GM21576 (cell line): ENCODE data around the gene FBXL13.
"Not testable (repeated sequence)": the region's sequence is repeated elsewhere in the genome, so short reads cannot be mapped to it uniquely, and the experiment has no call there.

ENCODE experiments used
- ATAC-seq: cut with Tn5 transposase; IDR thresholded peaks from one replicate; pipeline ENCODE4 v1.9.1; 2021; ENCODE audit warnings: mild to moderate bottlenecking, moderate library complexity; ENCODE audit not compliant: unreplicated experiment

Gene FBXL13

DNA sequence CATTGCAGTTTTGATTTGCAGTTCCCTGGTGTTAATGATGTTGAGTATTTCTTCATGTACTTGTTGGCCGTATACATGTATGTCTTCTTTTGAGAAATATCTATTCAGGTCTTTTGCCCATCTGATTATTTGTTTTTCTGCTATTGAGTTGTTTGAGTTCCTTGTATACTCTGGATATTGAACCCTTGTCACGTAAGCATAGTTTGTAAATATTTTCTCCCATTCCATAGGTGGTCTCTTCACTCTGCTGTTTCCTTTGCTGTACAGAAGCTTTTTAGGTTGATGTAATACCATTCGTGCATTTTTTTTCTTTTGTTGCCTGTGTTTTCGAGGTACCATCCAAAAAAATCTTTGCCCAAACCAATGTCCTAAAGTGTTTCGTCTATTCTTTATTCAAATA is 205.4 kb downstream of the FBXL13 start:
- ATAC-seq, result no peak

DNA sequence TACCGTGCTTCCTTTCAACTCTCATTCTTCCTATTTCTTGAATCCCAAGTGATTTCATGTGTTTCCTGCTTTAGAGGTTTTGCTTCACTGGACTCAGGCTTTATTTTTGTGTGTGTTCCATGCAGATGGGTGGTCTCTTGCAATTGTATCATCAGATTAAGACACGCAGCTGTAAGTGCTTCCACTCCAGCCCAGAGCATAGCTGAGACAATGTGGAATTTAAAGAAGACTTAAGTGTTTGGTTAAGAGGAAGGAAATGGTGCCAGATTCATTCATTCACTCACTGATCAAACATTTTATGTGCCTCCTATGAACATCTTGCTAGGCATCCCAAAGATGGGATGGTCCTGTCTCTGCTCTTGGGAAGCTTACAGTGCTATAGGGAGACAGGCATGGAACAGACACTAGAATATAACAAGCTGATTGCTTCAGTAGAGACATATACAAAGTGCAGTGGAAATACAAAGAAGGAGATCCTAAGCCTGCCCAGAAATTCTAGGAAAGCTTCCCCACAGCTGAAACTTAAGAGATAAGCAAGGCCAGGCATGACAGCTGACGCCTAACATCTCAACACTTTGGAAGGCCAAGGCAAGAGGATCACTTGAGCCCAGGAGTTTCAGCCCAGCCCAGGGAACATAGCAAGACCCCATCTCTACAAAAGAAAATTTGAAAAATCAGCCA is 207.9 kb downstream of the FBXL13 start:
- ATAC-seq, result no peak

DNA sequence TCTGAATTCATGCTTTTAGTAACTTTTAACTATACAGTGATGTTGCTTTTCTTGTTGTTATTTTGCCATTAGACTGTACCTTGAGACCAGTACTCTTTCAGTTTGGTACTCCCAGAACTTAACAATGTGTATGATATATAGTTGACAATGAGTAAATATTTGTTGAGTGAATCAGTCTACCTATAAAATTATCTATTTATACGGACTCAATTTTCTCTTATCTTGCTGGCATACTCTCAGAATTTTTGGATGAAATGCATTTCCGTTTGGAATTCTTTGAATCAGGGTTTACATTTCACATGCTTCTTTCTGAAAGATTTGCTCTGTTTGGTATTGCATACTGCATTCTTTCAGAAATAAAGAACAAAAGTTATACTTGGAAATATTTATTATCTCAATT is 209.6 kb downstream of the FBXL13 start:
- ATAC-seq, result no peak

DNA sequence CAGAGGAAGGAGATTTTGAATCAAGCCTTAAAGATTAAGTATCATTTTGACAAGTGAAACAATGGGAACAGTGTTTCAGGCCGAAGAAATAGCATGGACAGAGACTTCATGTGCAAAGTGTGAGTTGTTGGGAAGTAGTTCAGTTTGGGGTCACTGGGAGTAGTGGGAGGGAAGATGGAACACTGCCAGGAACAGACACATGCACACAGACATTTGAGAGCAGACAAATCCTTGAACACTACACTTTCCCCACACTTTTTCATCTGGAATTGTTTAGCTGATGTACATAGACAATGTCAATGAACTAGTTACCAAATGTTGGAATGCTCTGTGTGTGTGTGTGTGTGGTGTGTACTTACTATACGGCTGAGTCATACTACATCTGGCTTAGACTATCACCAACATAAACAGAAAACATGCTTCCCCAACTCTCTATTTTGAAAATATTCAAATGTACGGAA is 214.2 kb downstream of the FBXL13 start:
- no peak for ATAC-seq

DNA sequence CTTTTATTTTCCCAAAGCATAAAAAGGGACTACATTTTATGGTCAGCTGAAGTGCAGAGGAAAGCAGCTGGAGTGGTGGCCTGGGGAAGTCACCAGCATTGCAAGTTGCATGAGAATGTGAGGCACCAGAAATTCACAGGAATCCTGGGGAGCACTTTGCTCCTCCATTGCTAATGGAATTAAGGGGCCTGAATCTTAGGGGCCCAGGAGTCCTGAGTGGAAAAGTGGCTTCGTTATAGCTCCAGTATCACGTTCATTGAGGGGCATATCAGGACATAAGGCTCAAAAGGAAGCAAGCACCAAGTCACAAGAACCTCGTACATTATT is 214.8 kb downstream of the FBXL13 start:
- no peak for ATAC-seq

DNA sequence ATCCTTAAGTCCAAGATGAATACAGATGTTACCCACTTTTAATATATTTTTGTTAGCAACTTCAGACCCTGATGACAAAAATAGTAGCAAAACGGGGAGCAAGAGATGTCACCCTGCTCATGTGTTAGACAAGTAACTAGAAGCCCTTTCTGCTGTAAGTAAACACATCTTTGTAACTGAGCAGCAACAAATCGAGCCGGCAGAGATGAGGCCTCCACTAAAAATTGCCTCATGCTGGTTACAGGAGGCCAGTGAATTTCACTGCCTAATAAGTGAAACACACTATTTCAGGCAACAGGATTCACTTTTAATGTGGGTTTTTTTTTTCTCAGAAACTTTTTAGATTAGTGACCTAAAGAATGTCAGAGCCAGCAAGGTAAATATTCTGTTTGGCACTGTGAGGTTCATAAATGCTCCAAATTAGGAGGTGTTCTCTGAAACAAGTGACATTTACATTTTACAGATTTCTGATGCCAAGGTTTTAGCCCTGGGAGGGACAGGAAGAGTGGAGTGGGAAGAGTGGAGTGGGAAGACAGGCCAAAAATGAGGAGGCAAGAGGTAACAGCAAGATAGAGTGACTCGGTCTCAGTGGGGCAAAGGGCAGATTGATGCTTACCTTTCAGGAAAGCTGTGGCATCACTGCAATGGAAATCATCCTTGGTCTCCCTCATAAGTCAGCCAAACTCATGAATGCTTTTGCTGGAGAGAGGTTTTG is 215.4 kb downstream of the FBXL13 start:
- ATAC-seq, result no peak

DNA sequence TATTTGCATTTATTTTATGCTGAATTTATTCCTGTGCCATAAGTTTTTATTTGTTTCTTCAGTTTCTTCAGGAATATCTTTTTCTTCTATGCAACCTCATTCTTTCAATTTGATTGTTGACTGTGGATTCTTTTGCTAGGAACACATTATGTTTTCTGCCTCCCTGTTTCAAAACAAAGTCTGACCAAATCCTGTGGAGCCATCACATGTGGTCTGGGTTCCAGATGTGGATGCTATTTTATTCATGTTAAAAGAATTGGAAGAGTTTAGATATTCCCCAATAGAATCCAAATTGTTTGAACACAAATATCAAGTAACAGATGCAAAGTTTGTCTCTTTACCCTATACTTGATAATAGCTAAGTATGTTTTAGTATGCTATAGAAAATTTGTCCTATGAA is 218.6 kb downstream of the FBXL13 start:
- no peak for ATAC-seq

DNA sequence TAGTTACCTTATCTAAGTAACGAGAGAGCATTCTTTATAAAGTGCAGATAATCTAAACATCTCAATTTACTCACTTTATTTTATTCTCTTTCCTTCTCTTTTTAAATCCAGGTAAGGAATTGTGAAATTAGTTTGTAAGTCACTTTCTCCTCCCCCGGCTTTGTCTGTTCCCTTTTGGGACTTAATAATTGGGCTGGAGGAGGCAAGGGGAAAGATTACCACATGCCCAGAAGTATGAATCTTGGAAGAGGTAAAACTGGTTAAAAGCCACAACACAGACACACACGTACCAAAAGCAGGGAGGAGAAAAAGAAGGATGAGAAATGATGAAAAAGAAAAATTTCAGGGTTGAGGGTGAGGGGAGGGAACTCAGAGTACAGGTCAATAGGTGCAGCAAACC is 225.1 kb downstream of the FBXL13 start:
- no peak for ATAC-seq

DNA sequence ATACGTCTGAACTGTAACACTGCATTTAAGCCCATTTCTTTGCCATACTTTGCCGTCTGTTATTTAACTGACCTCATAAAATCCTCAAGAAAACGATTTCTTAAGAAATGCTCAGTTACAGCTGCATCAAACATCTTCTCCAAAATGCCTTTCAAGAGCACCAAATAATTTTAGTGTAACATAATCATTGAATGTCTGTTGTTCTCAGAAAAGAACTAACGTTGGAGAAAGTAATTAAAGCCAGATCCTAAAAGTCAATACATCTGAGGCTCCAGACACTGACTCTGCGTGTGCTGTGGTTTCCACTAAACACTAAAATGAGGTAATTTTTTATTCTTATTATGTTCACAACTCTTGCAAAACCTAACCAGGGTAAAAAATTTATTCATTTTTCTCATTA is 225.5 kb downstream of the FBXL13 start:
- no peak for ATAC-seq

DNA sequence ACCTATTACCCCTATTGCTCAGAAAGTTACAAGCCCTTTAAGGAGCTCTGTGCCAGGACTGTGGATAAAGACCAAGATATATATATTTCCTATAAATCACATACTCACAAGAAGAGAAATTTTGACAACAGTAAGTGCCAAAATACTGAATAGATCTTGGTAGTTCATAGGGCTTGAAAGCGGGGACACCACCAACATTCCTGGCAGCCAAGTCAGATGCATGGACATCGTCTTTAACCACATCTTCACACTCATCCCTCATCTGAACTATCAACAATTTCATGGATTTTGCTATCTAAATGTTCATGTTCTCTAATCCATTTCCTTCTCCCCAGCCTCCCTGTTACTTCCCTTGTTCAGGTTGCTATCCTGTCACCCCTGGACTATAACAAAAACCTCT is 229.2 kb downstream of the FBXL13 start:
- ATAC-seq, result no peak

DNA sequence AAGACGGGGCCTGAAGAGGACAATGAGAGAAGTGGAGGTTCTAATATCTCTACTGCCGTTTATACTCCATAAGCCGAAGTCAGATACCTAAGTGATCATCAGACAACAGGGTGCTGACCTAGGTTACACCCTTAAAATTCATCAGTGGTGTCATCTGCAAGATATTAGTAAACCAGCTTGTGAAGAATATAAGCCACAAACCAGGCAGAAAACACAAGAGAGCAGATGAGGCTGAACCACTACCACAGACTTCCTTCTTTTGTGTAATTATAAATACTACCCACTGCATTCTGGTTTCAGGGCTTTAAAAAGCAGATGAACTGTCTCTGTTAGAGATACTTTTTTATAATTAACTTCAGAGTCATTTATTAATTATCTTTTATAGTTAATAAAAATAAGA is 230.7 kb downstream of the FBXL13 start:
- peak; percentile 85 for ATAC-seq

DNA sequence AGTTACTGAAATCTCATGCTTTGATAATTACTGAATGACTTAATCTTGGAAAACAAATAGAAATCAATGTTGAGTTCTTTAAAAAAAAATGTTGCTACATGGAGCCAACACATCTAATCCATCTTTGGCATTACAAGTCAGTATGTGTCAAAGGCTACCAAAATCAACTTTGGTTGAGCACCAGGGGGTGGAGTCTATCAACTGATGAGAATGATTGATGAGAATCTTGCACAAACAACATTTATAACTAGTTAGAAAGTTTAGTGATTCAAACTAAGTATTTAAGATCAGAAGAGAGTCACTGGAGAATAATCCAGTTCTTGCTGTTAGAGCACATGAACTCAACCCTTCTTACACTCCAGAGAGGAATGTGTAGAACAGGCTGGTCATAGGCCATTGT is 232.3 kb downstream of the FBXL13 start:
- ATAC-seq, result no peak

DNA sequence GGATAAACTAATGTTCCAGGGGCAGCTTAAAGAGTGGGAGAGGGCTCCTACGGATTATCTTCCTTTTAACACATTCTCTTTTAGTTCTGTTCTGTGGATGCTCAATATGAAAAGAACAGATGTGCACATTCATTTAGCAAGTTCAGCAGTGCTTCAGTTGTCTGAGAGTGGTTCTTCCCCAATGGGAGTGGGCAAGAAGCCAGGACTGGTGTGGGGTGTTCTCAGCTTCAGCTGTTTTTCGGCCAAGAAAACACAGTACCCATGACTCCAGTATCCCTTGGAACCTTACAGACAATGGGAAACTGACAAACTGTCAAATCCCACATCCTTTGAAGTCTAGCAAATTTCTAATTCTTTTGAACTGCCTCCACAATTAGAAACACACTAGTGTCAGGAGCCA is 233.3 kb downstream of the FBXL13 start:
- no peak for ATAC-seq

DNA sequence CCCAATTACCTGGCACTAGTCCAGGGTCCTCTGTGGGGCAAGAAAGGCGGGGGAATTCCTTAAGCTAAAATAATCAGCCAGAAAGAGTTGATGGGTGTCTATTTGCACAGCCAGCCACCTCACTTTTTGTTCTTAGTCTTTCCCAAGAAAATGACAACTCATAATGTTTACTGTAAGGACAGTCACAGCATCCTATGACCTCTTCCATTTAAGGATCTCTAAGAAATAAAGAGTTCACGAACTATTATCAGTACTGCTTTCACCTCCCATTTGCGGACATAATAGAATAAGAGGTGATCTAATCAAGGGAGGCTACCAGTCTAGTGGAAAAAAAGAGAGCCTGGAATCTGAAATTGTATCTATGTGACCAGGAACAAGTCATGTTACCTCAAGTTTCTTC is 234.2 kb downstream of the FBXL13 start:
- no peak for ATAC-seq

DNA sequence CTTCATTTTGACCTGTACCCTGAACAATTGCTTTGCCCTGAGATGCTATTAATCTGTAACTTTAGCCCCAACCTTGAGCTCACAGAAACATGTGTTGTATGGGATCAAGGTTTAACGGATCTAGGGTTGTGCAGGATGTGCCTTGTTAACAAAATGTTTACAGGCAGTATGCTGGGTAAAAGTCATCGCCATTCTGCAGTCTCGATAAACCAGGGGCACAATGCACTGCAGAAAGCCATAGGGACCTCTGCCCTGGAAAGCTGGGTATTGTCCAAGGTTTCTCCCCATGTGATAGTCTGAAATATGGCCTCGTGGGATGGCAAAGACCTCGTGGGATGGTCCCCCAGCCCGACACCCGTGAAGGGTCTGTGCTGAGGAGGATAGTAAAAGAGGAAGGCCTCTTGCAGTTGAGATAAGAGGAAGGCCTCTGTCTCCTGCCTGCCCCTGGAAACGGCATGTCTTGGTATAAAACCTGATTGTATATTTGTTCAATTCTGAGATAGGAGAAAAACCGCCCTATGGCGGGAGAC is 236.0 kb downstream of the FBXL13 start:
- not testable (repeated sequence) for ATAC-seq

DNA sequence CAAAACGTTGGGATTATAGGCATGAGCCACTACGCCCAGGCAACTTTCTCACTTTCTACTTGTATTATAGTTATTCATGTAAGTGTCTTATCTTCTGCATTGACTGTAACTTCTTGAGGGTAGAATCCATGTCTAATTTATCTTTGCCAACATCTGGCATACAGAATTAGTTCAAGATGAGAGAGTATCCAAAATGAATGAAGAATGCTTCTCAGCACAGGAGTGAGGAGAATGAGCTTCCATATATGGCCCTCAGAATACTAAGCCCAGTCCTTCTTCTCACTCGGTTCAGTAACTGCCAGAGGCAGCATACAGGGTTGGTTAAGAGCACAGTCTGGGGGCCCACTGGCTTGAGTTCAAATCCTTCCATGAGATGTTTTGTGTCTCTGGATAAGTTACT is 236.8 kb downstream of the FBXL13 start:
- no peak for ATAC-seq

DNA sequence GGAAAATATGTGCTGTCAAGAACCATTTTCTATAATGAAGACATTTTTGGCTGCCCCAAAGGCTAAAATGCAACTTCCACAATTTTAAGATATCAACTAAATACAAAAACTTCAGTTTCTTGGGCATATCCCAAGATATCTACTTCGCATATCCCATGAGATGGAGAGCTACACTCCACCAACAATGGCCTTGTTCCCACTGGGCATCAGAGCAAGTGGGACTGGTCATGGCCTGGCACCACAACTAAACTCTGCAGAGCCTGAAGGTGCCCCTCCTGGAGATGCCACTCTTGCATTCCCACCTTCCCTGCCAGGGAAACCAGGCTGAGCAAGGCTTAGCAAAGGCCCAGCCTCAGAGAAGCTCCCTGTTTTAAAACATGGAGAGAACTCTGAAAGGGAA is 237.6 kb downstream of the FBXL13 start:
- ATAC-seq, result no peak

DNA sequence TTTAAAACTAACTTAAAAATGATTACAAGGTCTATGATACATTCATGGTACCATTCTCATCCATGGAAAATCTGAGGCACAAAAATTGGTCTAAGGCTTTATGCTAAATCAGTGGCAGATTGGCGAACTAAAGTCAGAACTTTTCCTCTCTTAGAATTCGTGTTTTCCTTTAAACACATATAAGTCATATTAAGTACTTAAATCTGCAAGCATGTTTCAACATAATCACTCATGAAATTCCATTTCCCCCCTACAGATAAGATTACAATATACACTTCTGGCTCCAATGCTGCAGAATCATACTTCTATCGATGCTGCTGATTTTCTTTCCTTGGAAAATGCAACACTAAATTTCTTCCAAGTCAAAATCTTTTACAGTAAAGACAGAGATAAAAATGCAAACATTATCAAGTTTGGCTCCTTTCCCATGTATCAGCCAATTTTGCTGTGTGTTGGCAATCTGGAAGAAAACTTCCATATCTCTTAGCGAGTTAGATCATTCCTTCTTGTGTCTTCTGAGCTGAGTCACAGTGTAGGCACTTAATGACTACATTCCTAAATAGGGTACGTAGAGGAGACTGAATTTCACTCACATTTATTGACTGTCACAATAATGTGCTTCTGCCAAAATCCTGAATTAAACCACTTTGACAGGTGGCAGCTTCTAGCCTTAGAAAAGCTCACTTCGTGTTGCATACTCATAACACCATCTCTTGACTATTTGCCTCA is 238.2 kb downstream of the FBXL13 start:
- no peak for ATAC-seq

DNA sequence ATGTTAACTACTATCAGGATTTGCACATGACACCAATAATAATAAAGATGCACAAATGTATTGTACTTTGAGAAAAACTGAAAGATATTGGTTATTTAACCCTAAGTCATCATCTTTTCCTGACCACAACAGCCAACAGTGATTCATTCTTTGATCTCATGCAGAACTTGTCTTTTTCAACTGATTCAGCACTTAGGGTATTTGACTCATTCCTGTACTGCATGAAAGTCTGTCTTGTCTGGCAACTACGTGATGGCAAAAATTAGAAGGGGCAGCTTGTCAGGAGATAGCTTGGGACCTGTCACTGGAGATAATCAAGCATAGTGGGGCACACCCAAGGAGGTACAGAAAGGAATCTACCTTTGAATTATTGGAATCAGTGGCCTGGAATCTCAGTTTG is 239.6 kb downstream of the FBXL13 start:
- peak; percentile 95 for ATAC-seq

DNA sequence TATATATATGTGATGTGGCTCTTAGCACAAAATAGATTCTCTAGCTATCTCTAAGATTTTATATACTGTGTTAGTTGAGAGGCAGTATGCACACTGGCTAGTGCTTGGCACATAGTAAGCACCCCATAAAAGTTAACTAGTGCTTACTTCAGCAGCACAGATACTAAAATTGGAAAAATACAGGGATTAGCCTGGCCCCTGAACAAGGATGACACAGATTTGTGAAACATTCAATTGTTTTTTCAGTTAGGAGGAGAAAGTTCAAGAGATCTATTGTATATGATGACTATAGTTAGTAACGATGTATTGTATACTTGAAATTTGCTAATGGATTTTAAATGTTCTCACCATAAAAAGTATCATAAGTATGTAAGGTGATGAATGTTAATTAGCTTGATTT is 240.1 kb downstream of the FBXL13 start:
- no peak for ATAC-seq

DNA sequence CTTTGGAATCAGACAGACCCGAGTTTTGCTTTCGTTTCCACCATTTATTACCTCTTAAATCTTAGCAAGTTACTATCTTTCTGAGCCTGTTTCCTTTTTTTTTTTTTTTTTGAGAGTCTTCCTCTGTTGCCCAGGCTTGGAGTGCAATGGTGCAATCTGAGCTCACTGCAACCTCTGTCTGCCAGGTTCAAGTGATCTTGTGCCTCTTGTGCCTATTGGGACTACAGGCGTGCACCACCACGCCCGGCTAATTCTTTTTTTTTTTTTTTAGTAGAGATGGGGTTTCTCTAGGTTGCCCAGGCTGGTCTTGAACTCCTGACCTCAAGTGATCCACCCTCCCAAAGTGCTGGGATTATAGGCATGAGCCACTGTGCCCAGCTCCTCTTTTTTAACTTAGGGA is 241.3 kb downstream of the FBXL13 start:
- no peak for ATAC-seq

DNA sequence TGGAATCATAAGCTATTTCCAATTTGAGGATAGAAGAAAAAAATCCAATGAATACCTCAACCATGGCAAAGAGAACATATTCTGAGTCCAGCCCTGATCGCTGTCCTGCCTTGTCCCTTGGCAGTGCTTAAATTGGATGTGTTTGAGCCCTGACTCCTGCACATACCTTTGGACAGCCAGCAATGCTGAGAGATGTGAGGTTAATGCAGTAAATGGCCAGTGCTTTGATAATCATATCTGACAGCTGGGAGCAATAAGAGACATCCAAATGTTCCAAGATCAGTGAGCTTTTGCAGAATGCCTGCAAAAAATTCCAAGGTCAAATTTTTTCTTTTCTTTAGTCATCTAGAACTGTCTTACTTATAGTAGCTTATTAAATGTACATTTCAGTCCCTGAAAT is 241.9 kb downstream of the FBXL13 start:
- no peak for ATAC-seq
